Neutrophil (primary cell): ENCODE results near the gene SFXN5.

Experiments used
- H3K27ac ChIP-seq: fragments of 200-600 bp; sonication (generic); 2 replicates; pipeline ENCODE4 v1.5.1; 2016; ENCODE audit warnings: mild to moderate bottlenecking, moderate library complexity
- H3K27me3 ChIP-seq: fragments of 200-600 bp; sonication (generic); 2 replicates; pipeline ENCODE4 v1.6.0; 2016; ENCODE audit warnings: mild to moderate bottlenecking
- H3K36me3 ChIP-seq: fragments of 200-600 bp; sonication (generic); 2 replicates; pipeline ENCODE4 v1.5.1; 2017
- H3K4me1 ChIP-seq, 2 experiments: fragments of 200-600 bp in 1 of 2; sonication (generic) in 1 of 2; 1 replicate in 1 of 2; 2 replicates in 1 of 2; pipeline versions ENCODE4 v1.5.1 to v1.6.1; 2013 to 2016; ENCODE audit warnings: low read depth in 1 of 2, low read length in 1 of 2, mild to moderate bottlenecking in 1 of 2, moderate library complexity in 1 of 2; ENCODE audit not compliant: control insufficient read depth in 1 of 2, insufficient read depth in 1 of 2
- H3K4me3 ChIP-seq, 2 experiments: fragments of 200-600 bp in 1 of 2; sonication (generic) in 1 of 2; 1 replicate in 1 of 2; 2 replicates in 1 of 2; pipeline ENCODE4 v1.5.1; 2013 to 2016; ENCODE audit warnings: low read depth in 1 of 2, low read length in 1 of 2, mild to moderate bottlenecking in 1 of 2, moderate library complexity in 1 of 2
- H3K9me3 ChIP-seq: fragments of 200-600 bp; sonication (generic); 2 replicates; pipeline ENCODE4 v1.5.1; 2016
- TF ChIP-seq, protein P1 (sequence below): fragments of 200-600 bp; sonication (generic); IDR thresholded peaks from 2 replicates; pipeline ENCODE4 v1.5.1; 2016; ENCODE audit warnings: antibody characterized with exemption

The SFXN5 gene

DNA sequence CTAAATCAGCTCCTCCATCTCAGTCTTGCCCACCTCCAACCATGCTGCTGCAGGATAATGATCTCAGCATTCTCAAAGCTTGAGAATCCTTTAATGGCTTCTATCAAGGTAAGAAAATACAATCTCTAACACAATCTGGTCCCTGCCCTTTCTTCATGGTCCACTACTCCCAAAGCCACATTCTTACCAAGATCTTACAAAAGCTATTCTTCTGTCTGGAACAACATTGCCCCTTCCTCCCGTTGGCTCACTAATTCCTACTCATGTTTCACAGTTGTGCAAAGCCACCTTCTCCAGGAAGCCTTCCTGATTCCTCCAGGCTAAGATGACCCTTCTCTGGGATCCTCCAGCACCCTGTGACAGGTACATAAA is 5.9 kb upstream of the SFXN5 start:
- Histone ChIP-seq H3K36me3 (no peaks in the 10 kb centered on the region), H3K9me3 (no peaks in the 10 kb centered on the region), H3K4me1 (peaks cover under 1 to 4% of the 10 kb centered on the region in 2 experiments), H3K27ac (no peak overlapping the region), H3K4me3 (no peak overlapping the region), H3K27me3 (peaks cover 37% of the 10 kb centered on the region)
- TF ChIP-seq, protein P1, sequence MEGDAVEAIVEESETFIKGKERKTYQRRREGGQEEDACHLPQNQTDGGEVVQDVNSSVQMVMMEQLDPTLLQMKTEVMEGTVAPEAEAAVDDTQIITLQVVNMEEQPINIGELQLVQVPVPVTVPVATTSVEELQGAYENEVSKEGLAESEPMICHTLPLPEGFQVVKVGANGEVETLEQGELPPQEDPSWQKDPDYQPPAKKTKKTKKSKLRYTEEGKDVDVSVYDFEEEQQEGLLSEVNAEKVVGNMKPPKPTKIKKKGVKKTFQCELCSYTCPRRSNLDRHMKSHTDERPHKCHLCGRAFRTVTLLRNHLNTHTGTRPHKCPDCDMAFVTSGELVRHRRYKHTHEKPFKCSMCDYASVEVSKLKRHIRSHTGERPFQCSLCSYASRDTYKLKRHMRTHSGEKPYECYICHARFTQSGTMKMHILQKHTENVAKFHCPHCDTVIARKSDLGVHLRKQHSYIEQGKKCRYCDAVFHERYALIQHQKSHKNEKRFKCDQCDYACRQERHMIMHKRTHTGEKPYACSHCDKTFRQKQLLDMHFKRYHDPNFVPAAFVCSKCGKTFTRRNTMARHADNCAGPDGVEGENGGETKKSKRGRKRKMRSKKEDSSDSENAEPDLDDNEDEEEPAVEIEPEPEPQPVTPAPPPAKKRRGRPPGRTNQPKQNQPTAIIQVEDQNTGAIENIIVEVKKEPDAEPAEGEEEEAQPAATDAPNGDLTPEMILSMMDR, result no peak

DNA sequence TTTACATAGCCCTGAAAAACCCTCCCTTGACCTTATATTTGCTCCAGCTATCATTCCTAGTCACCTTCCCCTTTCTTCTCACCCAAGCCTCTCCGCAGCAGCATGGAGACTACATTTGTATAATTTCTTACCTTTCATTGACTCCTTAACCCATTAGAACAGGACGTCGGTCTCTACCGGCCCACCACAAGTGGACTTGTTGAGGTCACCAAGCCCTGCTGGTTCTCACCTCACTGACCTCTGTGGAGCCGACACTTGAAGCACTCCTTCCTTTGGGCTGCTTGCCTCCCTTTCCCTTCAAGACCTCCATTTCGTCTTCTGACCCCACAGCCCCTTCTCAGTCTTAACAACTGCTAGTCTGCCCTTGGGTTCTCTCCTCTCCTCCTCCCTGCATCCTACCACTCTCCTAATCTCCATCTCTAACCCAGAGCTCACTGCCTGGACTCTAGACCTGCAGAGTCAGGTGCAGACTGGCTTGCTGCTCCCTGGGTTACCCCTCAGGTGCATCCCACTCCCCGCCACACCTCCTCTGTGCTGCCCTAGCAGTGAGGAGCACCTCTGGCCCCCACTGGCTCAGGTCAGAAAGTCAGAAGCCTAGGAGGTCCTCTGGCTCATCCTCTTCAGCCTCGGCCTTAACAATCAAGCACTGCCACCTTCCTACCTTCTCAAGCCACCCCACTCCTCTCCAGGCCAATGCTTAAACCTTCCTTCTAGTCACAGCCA is 5.3 kb upstream of the SFXN5 start:
- no peaks in the 10 kb centered on the region for H3K36me3 ChIP-seq
- TF ChIP-seq, protein P1, result no peak
- H3K4me1 ChIP-seq, result peaks cover 6 to 9% of the 10 kb centered on the region in 2 experiments
- H3K27me3 ChIP-seq, result peaks cover 37% of the 10 kb centered on the region
- no peak overlapping the region for H3K4me3 ChIP-seq
- no peaks in the 10 kb centered on the region for H3K9me3 ChIP-seq
- no peak overlapping the region for H3K27ac ChIP-seq

DNA sequence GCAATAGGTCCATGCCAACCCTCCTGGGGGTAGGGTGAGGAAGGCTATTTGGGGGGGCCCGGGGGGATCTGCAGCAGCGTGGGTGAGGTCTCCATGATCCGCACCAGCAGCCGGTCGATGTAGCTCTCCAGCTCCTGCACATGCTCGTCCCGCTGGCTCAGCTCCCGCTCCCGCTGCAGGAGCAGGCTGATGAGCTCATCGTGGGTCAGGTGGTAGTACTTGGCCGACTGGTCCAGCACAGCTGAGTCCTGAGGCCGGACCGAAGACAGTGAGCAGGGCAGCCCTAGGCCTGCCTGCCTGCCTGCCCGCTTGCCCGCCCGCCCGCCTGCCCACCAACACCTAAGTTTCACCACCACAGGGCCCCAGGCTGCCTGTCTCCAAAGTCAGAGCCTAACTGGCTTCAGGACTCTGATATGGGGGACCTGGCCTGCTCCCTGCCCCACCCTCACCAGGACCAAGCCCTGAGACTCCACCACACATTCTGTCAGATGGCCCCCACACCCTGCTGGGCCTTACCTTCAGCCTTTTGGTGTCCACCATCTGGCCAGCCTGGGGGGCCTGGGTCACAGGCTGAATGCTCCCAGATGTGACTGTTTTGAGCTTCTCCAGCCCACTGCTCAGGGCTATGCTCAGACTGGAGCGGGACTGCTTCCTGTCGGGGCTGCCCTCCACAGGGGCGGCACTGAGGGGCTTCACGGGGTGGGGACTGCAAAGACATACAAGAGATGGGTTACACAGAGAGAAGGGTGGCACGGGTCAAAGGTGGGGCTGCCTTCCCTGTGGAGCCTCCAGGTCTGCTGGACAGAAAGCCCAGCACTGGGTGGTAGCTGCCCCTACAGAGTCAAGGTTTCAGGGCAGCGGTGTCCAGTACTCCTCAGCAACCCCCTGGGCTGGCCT is 4.2 kb upstream of the SFXN5 start:
- H3K4me3 ChIP-seq, result no peak overlapping the region
- no peaks in the 10 kb centered on the region for H3K36me3 ChIP-seq
- peaks cover 8 to 14% of the 10 kb centered on the region in 2 experiments for H3K4me1 ChIP-seq
- no peak overlapping the region for H3K27ac ChIP-seq
- H3K9me3 ChIP-seq, result no peaks in the 10 kb centered on the region
- peaks cover 34% of the 10 kb centered on the region for H3K27me3 ChIP-seq
- TF ChIP-seq, protein P1, result no peak

DNA sequence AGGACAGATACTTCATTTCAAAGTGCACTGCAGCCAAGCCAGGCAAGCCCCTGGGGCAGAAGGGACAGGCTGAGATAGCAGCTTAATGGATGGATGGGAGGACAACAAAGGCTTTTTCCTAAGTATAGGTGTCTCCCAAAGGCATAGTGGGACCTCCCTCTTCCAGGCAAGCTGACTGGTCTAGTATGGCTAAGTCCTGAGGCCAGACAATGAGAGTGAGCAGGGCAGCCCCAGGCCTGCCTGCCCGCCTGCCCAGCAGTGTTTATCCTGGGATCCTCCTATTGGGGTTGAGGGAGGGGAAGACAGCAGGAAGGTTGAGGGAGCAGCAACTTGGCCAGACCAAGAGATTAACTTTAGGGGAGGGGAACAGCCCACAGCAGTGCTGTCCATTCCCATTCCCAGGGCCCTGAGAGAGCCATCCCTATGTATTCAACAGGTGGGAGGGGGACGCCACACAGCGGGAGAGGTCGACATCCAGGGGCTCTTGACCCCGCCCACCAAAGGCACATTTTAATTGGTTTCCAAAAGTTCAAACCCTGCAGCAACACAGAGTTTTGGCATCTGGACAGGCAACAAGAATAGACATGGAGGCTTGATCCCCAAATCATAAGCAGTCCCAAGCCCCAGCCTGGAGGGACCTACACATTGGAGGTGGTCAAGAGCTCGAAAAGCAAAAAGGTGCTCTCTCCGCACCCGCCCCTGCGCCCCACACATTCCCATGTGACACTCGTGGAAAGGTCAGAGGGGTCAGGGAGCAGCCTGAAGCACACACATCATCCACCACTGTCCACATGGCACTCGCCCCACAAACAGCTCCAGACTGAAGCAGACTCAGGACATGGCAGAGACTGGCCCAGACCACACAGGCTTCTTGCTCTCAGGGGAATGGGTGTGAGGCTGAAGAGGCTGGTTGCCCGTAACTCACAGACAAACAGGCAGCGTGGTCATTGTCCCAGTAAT is 2.9 kb upstream of the SFXN5 start:
- Histone ChIP-seq H3K4me1 (peaks cover 16 to 22% of the 10 kb centered on the region in 2 experiments), H3K4me3 (no peak overlapping the region), H3K27ac (no peak overlapping the region), H3K9me3 (no peaks in the 10 kb centered on the region), H3K36me3 (no peaks in the 10 kb centered on the region), H3K27me3 (peaks cover 23% of the 10 kb centered on the region)
- TF ChIP-seq, protein P1, result no peak

DNA sequence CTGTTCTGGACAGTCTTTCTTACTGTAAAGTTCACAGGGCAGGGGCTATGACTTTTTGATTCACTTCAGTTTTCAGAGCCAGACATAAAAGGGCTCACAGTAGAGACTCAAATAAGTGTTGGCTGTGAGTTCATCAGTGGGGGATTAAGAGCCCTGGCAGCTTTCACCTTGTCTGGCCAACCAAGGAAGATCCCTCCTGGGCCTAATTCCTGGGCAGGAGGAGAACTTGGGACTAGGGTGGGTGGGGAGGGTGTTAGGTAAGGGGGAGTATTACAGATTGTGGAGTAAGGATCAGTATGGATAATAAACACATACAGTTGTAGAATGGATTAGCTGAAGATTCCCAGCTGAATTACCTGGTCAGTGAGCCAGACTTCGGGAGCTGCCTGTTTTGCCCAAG is 904 bp upstream of the SFXN5 start:
- Histone ChIP-seq H3K9me3 (no peaks in the 10 kb centered on the region), H3K27me3 (peaks cover 10% of the 10 kb centered on the region), H3K4me1 (peaks cover 35 to 42% of the 10 kb centered on the region in 2 experiments), H3K36me3 (no peaks in the 10 kb centered on the region), H3K27ac (peak overlapping the region; percentile 87), H3K4me3 (peak overlapping the region; percentile 95 to 98)
- TF ChIP-seq, protein P1, result no peak
